Mesodermal cell (in vitro differentiated cells): ENCODE measurements around the gene ZDHHC17.

Experiments
- H3K27ac ChIP-seq: 2 replicates; pipeline ENCODE4 v1.7.0; 2013; ENCODE audit warnings: mild to moderate bottlenecking, low read depth, low read length, moderate library complexity; ENCODE audit not compliant: severe bottlenecking
- H3K36me3 ChIP-seq: 2 replicates; pipeline ENCODE4 v1.7.1; 2013; ENCODE audit warnings: mild to moderate bottlenecking, low read length, moderate library complexity; ENCODE audit not compliant: control insufficient read depth, insufficient read depth
- H3K4me1 ChIP-seq: one replicate; pipeline ENCODE4 v1.7.1; 2013; ENCODE audit warnings: mild to moderate bottlenecking, low read length; ENCODE audit not compliant: insufficient read depth, control insufficient read depth, poor library complexity, severe bottlenecking
- H3K4me3 ChIP-seq: 2 replicates; pipeline ENCODE4 v1.7.0; 2013; ENCODE audit warnings: low read length, control low read depth, mild to moderate bottlenecking; ENCODE audit not compliant: insufficient read depth, poor library complexity, severe bottlenecking; ENCODE audit errors: extremely low read depth
- H3K9me3 ChIP-seq: 2 replicates; pipeline ENCODE4 v1.7.1; 2013; ENCODE audit warnings: mild to moderate bottlenecking, low read length, moderate library complexity; ENCODE audit not compliant: control insufficient read depth
- WGBS, 2 experiments: methylation state at CpG; one replicate each; pipeline ENCODE4 v1.1.5; 2013; ENCODE audit warnings: missing lambda C conversion rate in 2 of 2; ENCODE audit not compliant: insufficient coverage in 2 of 2; 5-methylcytosine and 5-hydroxymethylcytosine counted together

The ZDHHC17 gene

DNA sequence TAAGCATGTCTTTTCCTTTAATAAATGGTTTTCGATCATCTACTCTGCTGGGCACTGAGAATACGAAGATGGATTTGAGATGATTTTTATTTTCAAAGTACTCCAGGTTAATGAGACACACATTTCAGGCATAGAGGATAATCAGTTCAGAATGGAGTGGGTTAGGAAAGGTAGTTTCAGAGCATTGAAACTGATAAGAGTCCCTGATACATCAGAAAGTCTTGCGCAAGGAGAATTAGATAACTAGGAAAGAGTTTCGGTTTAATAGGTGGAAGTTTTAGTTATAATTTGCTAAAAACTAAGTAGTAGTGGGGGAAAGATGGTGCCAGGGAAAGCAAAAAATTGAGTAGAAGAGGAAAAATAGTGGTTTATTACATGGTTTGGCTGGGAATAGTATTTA is 50.1 kb downstream of the ZDHHC17 start:
- Histone ChIP-seq H3K27ac (no peak overlapping the region), H3K36me3 (peaks cover 35% of the 10 kb centered on the region), H3K4me3 (no peak overlapping the region), H3K4me1 (no peaks in the 10 kb centered on the region), H3K9me3 (no peaks in the 10 kb centered on the region)
- whole genome bisulfite sequencing, 2 experiments = 93 to 94% methylated on average over 3 to 4 of the region's 4 CpGs

- Histone ChIP-seq H3K36me3 (peaks cover 5% of the 10 kb centered on the region), H3K4me3 (no peak overlapping the region)
Measured at GRCh38 chr12:76820888-76821482, 57.1 kb downstream of the ZDHHC17 start.

GRCh38 chr12:76830436-76830835 is 66.5 kb downstream of the ZDHHC17 start:
- H3K36me3 ChIP-seq = peaks cover 39% of the 10 kb centered on the region
- H3K4me3 ChIP-seq = no peak overlapping the region
- no peaks in the 10 kb centered on the region for H3K4me1 ChIP-seq
- H3K27ac ChIP-seq = no peak overlapping the region
- no peaks in the 10 kb centered on the region for H3K9me3 ChIP-seq

More at GRCh38 chr12:76820888-76821482, 57.1 kb downstream of the ZDHHC17 start:
- Histone ChIP-seq H3K9me3 (no peaks in the 10 kb centered on the region), H3K4me1 (no peaks in the 10 kb centered on the region), H3K27ac (no peak overlapping the region)
- 0 to 10% methylated on average over 1 to 2 of the region's 2 CpGs for WGBS, 2 experiments

DNA sequence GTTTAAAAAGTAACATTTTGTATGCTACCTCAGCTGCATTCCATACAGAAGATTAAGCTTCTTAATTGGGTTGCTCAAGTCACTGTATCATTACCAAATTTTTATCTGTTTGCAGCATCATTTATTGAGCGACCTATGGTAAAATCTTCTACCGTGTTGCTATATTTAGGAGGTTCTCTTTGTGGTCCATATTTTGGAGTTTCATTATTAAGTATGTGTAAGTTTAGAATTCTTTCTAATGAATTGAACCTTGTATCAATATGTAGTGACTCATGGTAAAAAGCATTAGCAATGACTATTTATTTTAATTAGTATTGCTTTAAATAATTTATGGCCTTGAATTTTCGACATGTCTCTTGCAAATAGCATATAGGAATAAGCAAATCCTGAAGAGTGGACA is 72.7 kb downstream of the ZDHHC17 start:
- Histone ChIP-seq H3K27ac (no peak overlapping the region), H3K4me1 (no peaks in the 10 kb centered on the region), H3K36me3 (peaks cover 21% of the 10 kb centered on the region), H3K9me3 (no peaks in the 10 kb centered on the region), H3K4me3 (no peak overlapping the region)
- no CpG with 5 or more reads among the region's 3 CpGs for WGBS, 2 experiments

DNA sequence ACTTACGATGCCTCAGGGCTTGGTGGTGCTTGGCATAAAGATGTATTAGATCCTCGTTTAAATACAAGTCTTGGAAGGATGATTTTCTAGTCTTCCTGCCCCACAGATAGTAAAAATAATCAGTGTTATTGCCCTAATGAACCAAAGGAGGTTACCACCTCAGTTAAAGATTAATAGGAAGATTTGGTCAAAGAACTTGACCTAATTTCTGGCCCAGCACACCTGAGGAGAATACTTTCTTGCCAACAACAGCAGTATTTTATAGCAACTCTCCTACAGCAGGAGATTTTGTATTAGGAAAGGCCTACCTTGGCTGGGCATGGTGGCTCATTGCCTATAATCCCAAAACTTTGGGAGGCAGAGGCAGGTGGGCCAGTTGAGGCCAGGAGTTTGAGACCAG is 83.3 kb downstream of the ZDHHC17 start:
- WGBS, 2 experiments = 90 to 100% methylated on average over 2 of the region's 2 CpGs
- peaks cover 28% of the 10 kb centered on the region for H3K36me3 ChIP-seq
- no peaks in the 10 kb centered on the region for H3K4me1 ChIP-seq
- H3K4me3 ChIP-seq = no peak overlapping the region
- H3K9me3 ChIP-seq = no peaks in the 10 kb centered on the region
- H3K27ac ChIP-seq = no peak overlapping the region

DNA sequence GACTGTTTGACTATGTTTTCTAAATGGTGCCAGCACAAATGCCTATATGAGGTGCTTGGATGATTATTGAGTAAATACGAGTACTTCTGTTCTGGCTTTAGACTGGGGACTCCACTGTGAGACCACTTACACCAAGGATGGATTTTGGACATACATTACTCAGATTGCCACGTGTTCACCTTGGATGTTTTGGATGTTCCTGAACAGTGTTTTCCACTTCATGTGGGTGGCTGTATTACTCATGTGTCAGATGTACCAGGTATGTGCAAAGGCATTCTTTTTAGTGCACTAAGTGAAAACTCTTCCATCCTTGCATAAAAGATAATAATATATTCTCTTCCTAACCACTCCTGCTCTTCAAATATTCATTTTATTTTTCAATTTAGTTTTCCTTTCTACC is 84.2 kb downstream of the ZDHHC17 start:
- Histone ChIP-seq H3K9me3 (no peaks in the 10 kb centered on the region), H3K27ac (no peak overlapping the region), H3K4me1 (no peaks in the 10 kb centered on the region), H3K36me3 (peaks cover 30% of the 10 kb centered on the region), H3K4me3 (no peak overlapping the region)
- 90 to 93% methylated on average over 2 of the region's 2 CpGs for WGBS, 2 experiments

GRCh38 chr12:76852106-76852505 is 88.2 kb downstream of the ZDHHC17 start:
- Histone ChIP-seq H3K4me1 (no peaks in the 10 kb centered on the region), H3K36me3 (peaks cover 45% of the 10 kb centered on the region), H3K4me3 (no peak overlapping the region), H3K27ac (no peak overlapping the region), H3K9me3 (no peaks in the 10 kb centered on the region)
- no CpG with 5 or more reads among the region's 1 CpG for WGBS, 2 experiments

DNA sequence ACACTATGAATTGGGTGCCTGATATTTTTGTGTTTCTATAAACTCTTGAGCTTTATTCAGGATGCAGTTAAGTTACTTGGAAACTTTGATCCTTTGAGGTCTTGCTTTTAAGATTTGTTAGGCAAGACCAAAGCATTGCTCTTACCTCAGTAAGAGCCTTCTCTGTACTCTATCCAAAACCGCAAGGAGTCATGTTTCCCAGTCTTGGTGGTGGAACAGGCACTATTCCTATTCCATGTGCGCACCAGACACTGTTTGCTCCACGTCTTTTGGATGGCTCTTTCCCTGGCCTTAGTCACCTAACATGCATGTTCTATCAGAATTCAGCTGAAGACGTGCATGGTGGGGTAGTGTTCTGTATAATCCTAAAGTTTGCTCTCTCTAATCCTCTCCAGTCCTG is 91.4 kb downstream of the ZDHHC17 start:
- Histone ChIP-seq H3K9me3 (no peaks in the 10 kb centered on the region), H3K36me3 (peaks cover 64% of the 10 kb centered on the region), H3K4me3 (no peak overlapping the region), H3K27ac (no peak overlapping the region), H3K4me1 (no peaks in the 10 kb centered on the region)
- 97% methylated on average over 3 of the region's 4 CpGs; no CpG with 5 or more reads in 1 of the 2 experiments for WGBS, 2 experiments

- Histone ChIP-seq H3K9me3 (no peaks in the 10 kb centered on the region), H3K4me1 (no peaks in the 10 kb centered on the region), H3K27ac (no peak overlapping the region), H3K36me3 (peaks cover 57% of the 10 kb centered on the region), H3K4me3 (no peak overlapping the region)
- 100% methylated on average over 1 of the region's 1 CpG for WGBS, 2 experiments
Measured at GRCh38 chr12:76856018-76856644, 92.2 kb downstream of the ZDHHC17 start.

GRCh38 chr12:76859611-76860010 is 95.7 kb downstream of the ZDHHC17 start:
- Histone ChIP-seq H3K4me1 (peaks cover 15% of the 10 kb centered on the region), H3K9me3 (no peaks in the 10 kb centered on the region), H3K27ac (no peak overlapping the region), H3K4me3 (no peak overlapping the region), H3K36me3 (peaks cover 67% of the 10 kb centered on the region)
- WGBS, 2 experiments = 90 to 93% methylated on average over 3 to 4 of the region's 4 CpGs

DNA sequence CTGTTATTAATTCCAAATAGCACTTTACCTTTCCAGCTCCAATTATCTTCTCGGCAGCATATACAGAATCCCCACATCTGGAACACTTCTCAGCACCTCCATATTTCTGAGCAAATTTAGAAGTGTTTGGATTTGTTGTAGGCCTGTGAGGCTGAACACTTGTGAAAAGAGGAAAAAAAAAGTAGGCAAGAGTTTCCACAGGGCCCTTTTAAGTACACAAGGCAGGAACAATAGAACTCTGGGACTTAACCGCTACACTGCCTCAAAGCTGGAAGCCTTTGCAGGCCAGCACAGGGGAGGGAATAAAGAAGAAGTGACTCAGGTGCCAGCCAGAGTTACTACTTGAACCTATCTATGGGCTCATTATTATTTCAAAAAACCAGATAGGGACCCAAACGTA is 96.3 kb downstream of the ZDHHC17 start:
- Histone ChIP-seq H3K4me1 (peaks cover 22% of the 10 kb centered on the region), H3K4me3 (no peak overlapping the region), H3K9me3 (no peaks in the 10 kb centered on the region), H3K36me3 (peaks cover 65% of the 10 kb centered on the region), H3K27ac (no peak overlapping the region)
- WGBS, 2 experiments = 83% methylated on average over 2 of the region's 3 CpGs
